Transverse colon (tissue), 4 donors: ENCODE results near the gene WDR74. TPM values are rescaled to one million over a fixed set of nuclear protein-coding genes. Genes with fewer than 3 reads are reported as not detected.

Source experiments
- DNase-seq: peaks from one replicate; pipeline ENCODE4 v3.0.0-alpha.2; 2019
- H3K27ac ChIP-seq, 4 donors: fragments of 200-600 bp; sonication (generic); 2 replicates each; pipeline ENCODE4 v1.5.1; 2016 to 2018; ENCODE audit warnings: inconsistent platforms in 4 of 4
- H3K27me3 ChIP-seq: fragments of 200-600 bp; sonication (generic); 2 replicates; pipeline ENCODE4 v1.5.1; 2017; ENCODE audit warnings: inconsistent platforms
- H3K36me3 ChIP-seq, 4 donors: fragments of 200-600 bp; sonication (generic); 2 replicates each; pipeline ENCODE4 v1.5.1; 2017 to 2019; ENCODE audit warnings: inconsistent platforms in 4 of 4
- H3K4me1 ChIP-seq, 4 donors: fragments of 200-600 bp; sonication (generic); 2 replicates each; pipeline ENCODE4 v1.5.1; 2017 to 2020; ENCODE audit warnings: inconsistent platforms in 4 of 4
- H3K4me3 ChIP-seq, 4 donors: fragments of 200-600 bp; sonication (generic); 1 replicate in 1 of 4; 2 replicates in 3 of 4; pipeline versions ENCODE4 v1.5.1 to v1.6.1; 2017 to 2019; ENCODE audit warnings: inconsistent platforms in 4 of 4
- H3K9me3 ChIP-seq, 2 donors: fragments of 200-600 bp; sonication (generic); 2 replicates each; pipeline ENCODE4 v1.5.1; 2017 to 2019; ENCODE audit warnings: inconsistent platforms in 2 of 2
- CTCF ChIP-seq, 5 experiments: fragments of 200-600 bp in 3 of 5; fragments of 450-650 bp in 2 of 5; sonication (generic) in 3 of 5; IDR thresholded peaks; 1 replicate in 2 of 5; 2 replicates in 3 of 5; pipeline ENCODE4 v1.5.1; 2016 to 2017; ENCODE audit warnings: antibody characterized with exemption in 5 of 5, inconsistent platforms in 3 of 5, mild to moderate bottlenecking in 2 of 5, moderate library complexity in 1 of 5
- EP300 ChIP-seq: sonication (generic); formaldehyde crosslinking; IDR thresholded peaks from one replicate; pipeline ENCODE4 v1.6.1; 2017; ENCODE audit warnings: antibody characterized with exemption, low read depth
- POLR2A ChIP-seq: fragments of 450-650 bp; IDR thresholded peaks from one replicate; pipeline ENCODE4 v1.6.1; 2016; ENCODE audit warnings: antibody characterized with exemption, mild to moderate bottlenecking, moderate library complexity
- POLR2AphosphoS5 ChIP-seq, 3 donors: sonication (generic); formaldehyde crosslinking; IDR thresholded peaks; one replicate each; pipeline ENCODE4 v1.6.1; 2016; ENCODE audit warnings: antibody characterized with exemption in 3 of 3
- WGBS, 2 donors: methylation state at CpG; one replicate each; pipeline ENCODE4 v1.1.5; 2018; ENCODE audit warnings: low coverage in 1 of 2; 5-methylcytosine and 5-hydroxymethylcytosine counted together
- in situ Hi-C, 4 donors: fragments of 200-750 bp; cut with MboI; loops; one replicate each; pipeline versions ENCODE4 v1.15.0 to v1.15.1; 2017; ENCODE audit warnings: low sequenced_read_pairs in 3 of 4, low pct_ligation_motif_present in 1 of 4, low pct_unique_long_range_greater_than_20kb in 1 of 4
- intact Hi-C: fragments of 100-400 bp; cut with DNase I; formaldehyde crosslinking; loops from one replicate; pipeline ENCODE4 v1.15.1; 2023; ENCODE audit warnings: low total_unique reads
- small RNA-seq, 4 donors: library from RNA; depleted of rRNA; stranded (forward); fragments of <200 nt; gene quantifications; one replicate each; pipeline ENCODE3, GENCODE V24; 2016
- total RNA-seq, 4 donors: library from RNA; depleted of rRNA; stranded (reverse); fragments of >200 nt; gene quantifications; one replicate each; pipeline ENCODE4 v1.1.0, GENCODE V29; 2016

Gene WDR74
- total RNA-seq, 4 donors from 2014 or later, result 25.3 to 37.8 (median 27.6) TPM

- H3K36me3 ChIP-seq, result peaks cover 0 to 20% (median 2%) of the 10 kb centered on the region in 4 donors
- H3K4me3 ChIP-seq, result no peak overlapping the region
- 50 to 77% methylated on average over 2 to 5 of the region's 5 CpGs for WGBS, 2 donors
- H3K27me3 ChIP-seq, result no peaks in the 10 kb centered on the region
- peaks cover 24 to 53% (median 43%) of the 10 kb centered on the region in 4 donors for H3K4me1 ChIP-seq
- H3K9me3 ChIP-seq, result no peaks in the 10 kb centered on the region
- in situ Hi-C loops (loop anchor here in 3 of 4 donors (5.0 to 10.0 kb wide), 2 partner anchors 73 to 76 kb away; no protein-coding TSS in a partner anchor), intact Hi-C loops (no loop called here)
- peak overlapping the region in 3 of 4 donors; percentile 96 to 100 (median 98) for H3K27ac ChIP-seq
- TF ChIP-seq CTCF (IDR thresholded peaks at IDR 0.05) (no peak), EP300 (no peak), POLR2AphosphoS5 (IDR thresholded peaks at IDR 0.05) (no peak), POLR2A (no peak)
- no peak for DNase-seq
Measured at GRCh38 chr11:62788991-62789390, 50.4 kb downstream of the WDR74 start.

- H3K27me3 ChIP-seq, result no peaks in the 10 kb centered on the region
- peak within 1 kb of the TSS; percentile 96 to 100 (median 99) for H3K27ac ChIP-seq
- peak; percentile 99 to 100 (median 100) for TF ChIP-seq POLR2AphosphoS5 (IDR thresholded peaks at IDR 0.05)
- TF ChIP-seq CTCF (IDR thresholded peaks at IDR 0.05), result peak in 4 of 5 experiments; percentile 6 to 51 (median 34)
- TF ChIP-seq EP300, result no peak
- TF ChIP-seq POLR2A, result peak; percentile 99
- peak; percentile 99 for DNase-seq
- in situ Hi-C loops, result loop anchor here in 3 of 4 donors (5.0 to 10.0 kb wide), 2 partner anchors 75 to 78 kb away; no protein-coding TSS in a partner anchor
- intact Hi-C loops, result loop anchor here (2.0 kb wide), 1 partner anchor 78 kb away; no protein-coding TSS in a partner anchor
- no peaks in the 10 kb centered on the region for H3K9me3 ChIP-seq
- peak within 1 kb of the TSS; percentile 71 to 100 (median 96) for H3K4me3 ChIP-seq
- H3K36me3 ChIP-seq, result peaks cover 0 to 9% (median 1%) of the 10 kb centered on the region in 4 donors
- H3K4me1 ChIP-seq, result peaks cover 19 to 47% (median 37%) of the 10 kb centered on the region in 4 donors
- 0% methylated on average over 67 of the region's 88 CpGs; no CpG with 5 or more reads in 1 of the 2 donors for WGBS, 2 donors
Measured at GRCh38 chr11:62787005-62787759, 52.2 kb downstream of the WDR74 start, which contains the start of gene TMEM179B. Gene TMEM179B (plus strand): TSS chr11:62787402. CDS start chr11:62787432, 30 bp downstream.

- Histone ChIP-seq H3K9me3 (no peaks in the 10 kb centered on the region), H3K4me1 (peaks cover 17 to 45% (median 35%) of the 10 kb centered on the region in 4 donors), H3K27ac (peak overlapping the region; percentile 96 to 100 (median 99)), H3K27me3 (no peaks in the 10 kb centered on the region), H3K36me3 (peaks cover 0 to 9% (median 1%) of the 10 kb centered on the region in 4 donors), H3K4me3 (peak overlapping the region; percentile 71 to 100 (median 96))
- peak; percentile 93 for DNase-seq
- intact Hi-C loops, result loop anchor here (1.0 to 2.0 kb wide), 2 partner anchors 72 to 78 kb away; no protein-coding TSS in a partner anchor
- TF ChIP-seq CTCF (IDR thresholded peaks at IDR 0.05), result peak; percentile 96 to 98 (median 98)
- no peak for TF ChIP-seq EP300
- TF ChIP-seq POLR2AphosphoS5 (IDR thresholded peaks at IDR 0.05), result peak in 2 of 3 donors; percentile 51 to 61
- TF ChIP-seq POLR2A, result no peak
- in situ Hi-C loops, result loop anchor here in 3 of 4 donors (5.0 to 10.0 kb wide), 2 partner anchors 76 to 78 kb away; no protein-coding TSS in a partner anchor
- WGBS, 2 donors, result 2% methylated on average over 38 of the region's 51 CpGs; no CpG with 5 or more reads in 1 of the 2 donors
Measured at GRCh38 chr11:62786318-62787004, 52.9 kb downstream of the WDR74 start.

Small RNA genes within 50 kb of the gene (small RNA-seq; reads per million reads assigned to genes)
- gene MIR6514 (0.12 to 0.42 (median 0.23) reads per million in 4 donors), gene RF00099 (0 reads per million in 4 donors), gene RNU6-118P (0 reads per million in 4 donors), gene SNORD22 (0 reads per million in 4 donors), gene SNORD26 (0 reads per million in 4 donors), gene SNORD27 (0 reads per million in 4 donors), gene SNORD28 (0 reads per million in 4 donors), gene SNORD30 (1,367 to 2,070 (median 1,561) reads per million in 4 donors)

Other genes starting within 250 kb of the WDR74 start
- gene TUT1, start 248.1 kb downstream of the WDR74 start, total RNA-seq, result 10 to 100 TPM in 2 of 4 donors, 1 to 10 TPM in 2; 6.0 to 12.4 (median 9.8) TPM
- 10 to 100 TPM; 42.0 to 80.1 (median 62.1) TPM for gene MTA2, start 237.7 kb downstream of the WDR74 start, total RNA-seq
- 10 to 100 TPM; 35.0 to 61.1 (median 44.9) TPM for gene EML3, start 226.8 kb downstream of the WDR74 start, total RNA-seq
- 1 to 10 TPM in 2 of 4 donors, not detected in 2; 5.3 to 5.6 TPM for gene ROM1, start 226.3 kb downstream of the WDR74 start, total RNA-seq
- 10 to 100 TPM; 28.0 to 47.4 (median 40.8) TPM for gene B3GAT3, start 217.6 kb downstream of the WDR74 start, total RNA-seq
- 100 to 1,000 TPM in 3 of 4 donors, 10 to 100 TPM in 1; 60.2 to 129 (median 120) TPM for gene GANAB, start 193.0 kb downstream of the WDR74 start, total RNA-seq
- 10 to 100 TPM; 10.3 to 37.0 (median 18.4) TPM for gene INTS5, start 186.3 kb downstream of the WDR74 start, total RNA-seq
- gene C11orf98, start 174.4 kb downstream of the WDR74 start, total RNA-seq, result 10 to 100 TPM; 12.5 to 53.7 (median 37.7) TPM
- 10 to 100 TPM in 1 of 4 donors, 1 to 10 TPM in 1, not detected in 2; 6.0 to 17.0 TPM for gene CSKMT, start 174.3 kb downstream of the WDR74 start, total RNA-seq
- gene UQCC3, start 167.9 kb downstream of the WDR74 start, total RNA-seq, result 10 to 100 TPM in 3 of 4 donors, 1 to 10 TPM in 1; 6.4 to 26.2 (median 15.3) TPM
- 10 to 100 TPM in 2 of 4 donors, 1 to 10 TPM in 2; 7.5 to 16.1 (median 10.1) TPM for gene LBHD1, start 167.3 kb downstream of the WDR74 start, total RNA-seq
- gene UBXN1, start 160.5 kb downstream of the WDR74 start, total RNA-seq, result 100 to 1,000 TPM; 129 to 219 (median 142) TPM
- gene LRRN4CL, start 150.1 kb downstream of the WDR74 start, total RNA-seq, result 10 to 100 TPM in 1 of 4 donors, 1 to 10 TPM in 3; 8.2 to 24.7 (median 9.0) TPM
- gene BSCL2, start 132.2 kb downstream of the WDR74 start, total RNA-seq, result 100 to 1,000 TPM in 1 of 4 donors, 10 to 100 TPM in 3; 61.7 to 155 (median 75.7) TPM
- under 1 TPM in 1 of 4 donors, not detected in 3; 0.64 TPM for gene GNG3, start 131.9 kb downstream of the WDR74 start, total RNA-seq
- 100 to 1,000 TPM in 1 of 4 donors, 10 to 100 TPM in 3; 21.8 to 116 (median 59.6) TPM for gene HNRNPUL2, start 112.1 kb downstream of the WDR74 start, total RNA-seq
- 10 to 100 TPM in 3 of 4 donors, 1 to 10 TPM in 1; 6.7 to 27.0 (median 17.0) TPM for gene TTC9C, start 111.1 kb downstream of the WDR74 start, total RNA-seq
- 10 to 100 TPM in 3 of 4 donors, 1 to 10 TPM in 1; 8.4 to 20.9 (median 14.0) TPM for gene ZBTB3, start 85.4 kb downstream of the WDR74 start, total RNA-seq
- 10 to 100 TPM in 2 of 4 donors, 1 to 10 TPM in 2; 1.2 to 28.5 (median 14.1) TPM for gene POLR2G, start 78.0 kb downstream of the WDR74 start, total RNA-seq
- gene TAF6L, start 68.2 kb downstream of the WDR74 start, total RNA-seq, result 100 to 1,000 TPM in 1 of 4 donors, 10 to 100 TPM in 3; 18.9 to 234 (median 22.8) TPM
- 100 to 1,000 TPM in 2 of 4 donors, 10 to 100 TPM in 2; 65.9 to 112 (median 89.8) TPM for gene TMEM179B, start 52.2 kb downstream of the WDR74 start, total RNA-seq
- 10 to 100 TPM; 10.1 to 42.1 (median 29.6) TPM for gene TMEM223, start 47.6 kb downstream of the WDR74 start, total RNA-seq
- 100 to 1,000 TPM in 1 of 4 donors, 10 to 100 TPM in 3; 38.2 to 134 (median 60.0) TPM for gene NXF1, start 34.1 kb downstream of the WDR74 start, total RNA-seq
- gene STX5, start 7.5 kb downstream of the WDR74 start, total RNA-seq, result 10 to 100 TPM; 15.3 to 62.5 (median 30.2) TPM
- gene TEX54, start 6.7 kb downstream of the WDR74 start, total RNA-seq, result not detected
- gene SLC3A2, start 41.3 kb upstream of the WDR74 start, total RNA-seq, result 100 to 1,000 TPM in 3 of 4 donors, 10 to 100 TPM in 1; 32.4 to 163 (median 129) TPM
- under 1 TPM in 2 of 4 donors, not detected in 2; 0.32 to 0.41 TPM for gene CHRM1, start 81.8 kb upstream of the WDR74 start, total RNA-seq
- not detected for gene SLC22A6, start 145.4 kb upstream of the WDR74 start, total RNA-seq
- not detected for gene SLC22A8, start 176.3 kb upstream of the WDR74 start, total RNA-seq